ENCODE data around the gene RNF148.

DNA sequence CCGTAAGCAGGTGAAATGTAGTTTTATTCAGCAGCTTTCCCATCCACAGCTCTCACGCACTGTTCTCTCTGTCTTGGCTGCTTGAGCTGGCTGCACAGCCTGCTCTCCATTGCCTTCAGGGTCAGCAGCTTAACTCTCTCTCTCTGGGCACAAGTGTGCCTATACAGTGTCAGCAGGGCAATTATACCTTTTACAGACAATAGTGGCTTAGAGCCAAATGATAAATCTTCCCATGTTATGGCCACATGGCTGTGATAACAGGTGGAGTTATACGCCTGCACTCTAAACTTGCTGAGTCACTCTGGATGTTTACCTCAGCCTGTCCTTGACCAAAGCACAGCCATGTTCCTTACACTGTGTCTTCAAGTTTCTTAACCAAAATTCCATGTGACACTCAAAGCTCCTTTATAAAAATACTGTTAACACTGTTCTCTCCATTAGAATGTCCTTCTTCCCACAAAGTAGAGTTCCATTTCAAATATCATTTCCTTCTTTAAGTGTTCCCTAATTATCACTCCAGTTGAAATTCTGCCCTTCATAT lies 9.9 kb downstream of the RNF148 start:
- TF ChIP-seq NANOG (IDR thresholded peaks at IDR 0.05; ENCODE audit: borderline replicate concordance) (no peak), POLR2AphosphoS5 (IDR thresholded peaks at IDR 0.05; ENCODE audit: low read depth) (no peak), EZH2 (IDR thresholded peaks at IDR 0.05; ENCODE audit: low read depth, unreplicated experiment) (no peak), CREB1 (CRISPR knock-in tag; IDR thresholded peaks at IDR 0.05; ENCODE audit: low read depth) (no peak), ZNF331 (CRISPR knock-in tag; IDR thresholded peaks at IDR 0.05; ENCODE audit: low read depth) (no peak), JUNB (IDR thresholded peaks at IDR 0.05; ENCODE audit: unreplicated experiment) (no peak)
- TF ChIP-seq, protein P1, sequence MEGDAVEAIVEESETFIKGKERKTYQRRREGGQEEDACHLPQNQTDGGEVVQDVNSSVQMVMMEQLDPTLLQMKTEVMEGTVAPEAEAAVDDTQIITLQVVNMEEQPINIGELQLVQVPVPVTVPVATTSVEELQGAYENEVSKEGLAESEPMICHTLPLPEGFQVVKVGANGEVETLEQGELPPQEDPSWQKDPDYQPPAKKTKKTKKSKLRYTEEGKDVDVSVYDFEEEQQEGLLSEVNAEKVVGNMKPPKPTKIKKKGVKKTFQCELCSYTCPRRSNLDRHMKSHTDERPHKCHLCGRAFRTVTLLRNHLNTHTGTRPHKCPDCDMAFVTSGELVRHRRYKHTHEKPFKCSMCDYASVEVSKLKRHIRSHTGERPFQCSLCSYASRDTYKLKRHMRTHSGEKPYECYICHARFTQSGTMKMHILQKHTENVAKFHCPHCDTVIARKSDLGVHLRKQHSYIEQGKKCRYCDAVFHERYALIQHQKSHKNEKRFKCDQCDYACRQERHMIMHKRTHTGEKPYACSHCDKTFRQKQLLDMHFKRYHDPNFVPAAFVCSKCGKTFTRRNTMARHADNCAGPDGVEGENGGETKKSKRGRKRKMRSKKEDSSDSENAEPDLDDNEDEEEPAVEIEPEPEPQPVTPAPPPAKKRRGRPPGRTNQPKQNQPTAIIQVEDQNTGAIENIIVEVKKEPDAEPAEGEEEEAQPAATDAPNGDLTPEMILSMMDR (conservative IDR thresholded peaks at IDR 0.05; ENCODE audit: low read depth in 2 of 2), result no peak
- TF ChIP-seq, protein P2, sequence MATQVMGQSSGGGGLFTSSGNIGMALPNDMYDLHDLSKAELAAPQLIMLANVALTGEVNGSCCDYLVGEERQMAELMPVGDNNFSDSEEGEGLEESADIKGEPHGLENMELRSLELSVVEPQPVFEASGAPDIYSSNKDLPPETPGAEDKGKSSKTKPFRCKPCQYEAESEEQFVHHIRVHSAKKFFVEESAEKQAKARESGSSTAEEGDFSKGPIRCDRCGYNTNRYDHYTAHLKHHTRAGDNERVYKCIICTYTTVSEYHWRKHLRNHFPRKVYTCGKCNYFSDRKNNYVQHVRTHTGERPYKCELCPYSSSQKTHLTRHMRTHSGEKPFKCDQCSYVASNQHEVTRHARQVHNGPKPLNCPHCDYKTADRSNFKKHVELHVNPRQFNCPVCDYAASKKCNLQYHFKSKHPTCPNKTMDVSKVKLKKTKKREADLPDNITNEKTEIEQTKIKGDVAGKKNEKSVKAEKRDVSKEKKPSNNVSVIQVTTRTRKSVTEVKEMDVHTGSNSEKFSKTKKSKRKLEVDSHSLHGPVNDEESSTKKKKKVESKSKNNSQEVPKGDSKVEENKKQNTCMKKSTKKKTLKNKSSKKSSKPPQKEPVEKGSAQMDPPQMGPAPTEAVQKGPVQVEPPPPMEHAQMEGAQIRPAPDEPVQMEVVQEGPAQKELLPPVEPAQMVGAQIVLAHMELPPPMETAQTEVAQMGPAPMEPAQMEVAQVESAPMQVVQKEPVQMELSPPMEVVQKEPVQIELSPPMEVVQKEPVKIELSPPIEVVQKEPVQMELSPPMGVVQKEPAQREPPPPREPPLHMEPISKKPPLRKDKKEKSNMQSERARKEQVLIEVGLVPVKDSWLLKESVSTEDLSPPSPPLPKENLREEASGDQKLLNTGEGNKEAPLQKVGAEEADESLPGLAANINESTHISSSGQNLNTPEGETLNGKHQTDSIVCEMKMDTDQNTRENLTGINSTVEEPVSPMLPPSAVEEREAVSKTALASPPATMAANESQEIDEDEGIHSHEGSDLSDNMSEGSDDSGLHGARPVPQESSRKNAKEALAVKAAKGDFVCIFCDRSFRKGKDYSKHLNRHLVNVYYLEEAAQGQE (IDR thresholded peaks at IDR 0.05; ENCODE audit: unreplicated experiment), result no peak
- TF ChIP-seq, protein P3, sequence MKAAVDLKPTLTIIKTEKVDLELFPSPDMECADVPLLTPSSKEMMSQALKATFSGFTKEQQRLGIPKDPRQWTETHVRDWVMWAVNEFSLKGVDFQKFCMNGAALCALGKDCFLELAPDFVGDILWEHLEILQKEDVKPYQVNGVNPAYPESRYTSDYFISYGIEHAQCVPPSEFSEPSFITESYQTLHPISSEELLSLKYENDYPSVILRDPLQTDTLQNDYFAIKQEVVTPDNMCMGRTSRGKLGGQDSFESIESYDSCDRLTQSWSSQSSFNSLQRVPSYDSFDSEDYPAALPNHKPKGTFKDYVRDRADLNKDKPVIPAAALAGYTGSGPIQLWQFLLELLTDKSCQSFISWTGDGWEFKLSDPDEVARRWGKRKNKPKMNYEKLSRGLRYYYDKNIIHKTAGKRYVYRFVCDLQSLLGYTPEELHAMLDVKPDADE (IDR thresholded peaks at IDR 0.05), result no peak
